HG03565 (cell line): ENCODE data around the gene TCP11L2.
"Not testable (repeated sequence)": the region's sequence is repeated elsewhere in the genome, so short reads cannot be mapped to it uniquely, and the experiment has no call there.

Experiments used
- ATAC-seq: cut with Tn5 transposase; IDR thresholded peaks from one replicate; pipeline ENCODE4 v1.9.1; 2021; ENCODE audit warnings: mild to moderate bottlenecking, moderate library complexity; ENCODE audit not compliant: unreplicated experiment

Gene TCP11L2

GRCh38 chr12:106341086-106341877 is 38.7 kb downstream of the TCP11L2 start:
- no peak for ATAC-seq

GRCh38 chr12:106342397-106343213 is 40.1 kb downstream of the TCP11L2 start:
- no peak for ATAC-seq

- no peak for ATAC-seq
These were observed 40.6 kb downstream of the TCP11L2 start for GRCh38 chr12:106343214-106343528.

- ATAC-seq, result no peak
These were observed 41.6 kb downstream of the TCP11L2 start for GRCh38 chr12:106344131-106344530.

- ATAC-seq, result no peak
These were observed 43.2 kb downstream of the TCP11L2 start for GRCh38 chr12:106345746-106346145.

DNA sequence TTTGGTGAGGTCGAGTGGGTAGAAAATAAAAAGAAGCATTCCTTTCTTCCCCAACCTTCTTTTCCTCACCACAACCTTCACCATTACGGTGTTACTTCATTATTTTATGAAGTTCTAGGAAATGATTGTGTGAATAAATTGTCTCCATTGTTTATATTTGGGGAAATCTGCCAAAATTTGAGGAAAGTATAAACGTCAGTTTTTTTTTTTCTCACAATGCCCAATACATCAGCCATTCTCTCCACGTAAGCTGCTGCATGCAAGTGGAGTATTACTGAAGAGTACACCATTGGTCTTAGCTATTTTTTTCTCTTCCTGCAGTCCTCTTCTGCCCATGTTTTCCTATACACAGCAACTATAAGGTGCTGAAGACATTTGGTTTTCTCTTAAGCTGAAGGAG is 45.9 kb downstream of the TCP11L2 start:
- no peak for ATAC-seq

DNA sequence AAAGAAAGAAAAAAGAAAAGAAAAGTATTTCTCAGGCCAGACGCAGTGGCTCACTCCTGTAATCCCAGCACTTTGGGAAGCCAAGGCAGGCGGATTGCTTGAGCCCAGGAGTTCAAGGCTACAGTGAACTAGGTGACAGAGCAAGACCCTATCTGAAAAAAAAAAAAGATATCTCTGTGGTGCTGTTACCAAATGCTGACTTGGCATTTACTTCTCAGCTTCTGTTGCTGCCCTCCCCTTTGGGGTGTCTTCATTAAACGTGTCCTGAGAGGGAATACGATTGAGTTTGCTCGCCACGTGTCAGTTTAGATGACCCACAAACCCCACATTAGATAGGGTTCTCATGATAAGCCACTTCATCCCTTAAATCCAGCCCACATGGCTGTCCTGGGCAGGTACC is 50.6 kb downstream of the TCP11L2 start:
- ATAC-seq, result no peak

GRCh38 chr12:106357549-106358395 is 55.2 kb downstream of the TCP11L2 start, which contains the start of gene POLR3B:
Gene POLR3B, plus strand, starts transcription at chr12:106357748. Its CDS starts 132 bp downstream, at chr12:106357880.
- ATAC-seq, result peak; percentile 79

DNA sequence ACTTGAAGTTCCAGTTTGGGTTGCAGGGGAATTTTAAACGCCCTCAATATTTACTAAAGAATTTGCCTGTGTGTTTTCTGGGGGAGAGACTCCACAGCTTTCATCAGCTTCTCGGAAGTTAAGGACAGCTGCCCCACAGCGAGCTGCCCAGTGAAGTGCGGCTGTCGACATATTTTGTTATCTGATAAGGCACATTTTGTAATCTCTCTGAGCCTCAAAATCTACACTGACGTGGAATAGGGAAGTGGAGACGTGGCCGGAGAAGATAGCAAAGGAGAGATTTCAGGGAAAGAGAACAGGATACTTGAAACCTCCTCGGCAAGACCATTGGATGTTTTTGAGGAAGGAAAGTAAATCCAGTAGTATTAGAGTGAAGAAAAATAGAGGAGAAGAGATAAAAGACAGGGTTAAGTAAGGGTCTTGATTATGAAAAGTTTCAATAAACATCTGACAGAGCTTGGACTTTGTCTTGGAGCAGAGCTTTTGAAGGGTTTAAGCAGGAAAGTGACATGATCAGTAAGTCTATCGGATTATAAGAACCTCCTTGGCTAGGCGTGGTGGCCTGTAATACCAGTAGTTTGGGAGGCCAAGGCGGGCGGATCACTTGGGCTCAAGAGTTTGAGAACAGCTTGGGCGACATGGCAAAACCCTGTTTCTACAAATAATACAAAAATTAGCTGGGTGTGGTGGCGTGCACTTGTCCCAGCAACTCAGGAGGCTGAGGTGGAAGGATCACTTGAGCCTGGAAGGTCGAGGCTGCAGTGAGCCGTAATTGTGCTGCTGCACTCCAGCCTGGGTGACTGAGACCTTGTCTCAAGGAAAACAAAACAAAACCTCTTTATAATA is 56.1 kb downstream of the TCP11L2 start:
- peak; percentile 5 for ATAC-seq

DNA sequence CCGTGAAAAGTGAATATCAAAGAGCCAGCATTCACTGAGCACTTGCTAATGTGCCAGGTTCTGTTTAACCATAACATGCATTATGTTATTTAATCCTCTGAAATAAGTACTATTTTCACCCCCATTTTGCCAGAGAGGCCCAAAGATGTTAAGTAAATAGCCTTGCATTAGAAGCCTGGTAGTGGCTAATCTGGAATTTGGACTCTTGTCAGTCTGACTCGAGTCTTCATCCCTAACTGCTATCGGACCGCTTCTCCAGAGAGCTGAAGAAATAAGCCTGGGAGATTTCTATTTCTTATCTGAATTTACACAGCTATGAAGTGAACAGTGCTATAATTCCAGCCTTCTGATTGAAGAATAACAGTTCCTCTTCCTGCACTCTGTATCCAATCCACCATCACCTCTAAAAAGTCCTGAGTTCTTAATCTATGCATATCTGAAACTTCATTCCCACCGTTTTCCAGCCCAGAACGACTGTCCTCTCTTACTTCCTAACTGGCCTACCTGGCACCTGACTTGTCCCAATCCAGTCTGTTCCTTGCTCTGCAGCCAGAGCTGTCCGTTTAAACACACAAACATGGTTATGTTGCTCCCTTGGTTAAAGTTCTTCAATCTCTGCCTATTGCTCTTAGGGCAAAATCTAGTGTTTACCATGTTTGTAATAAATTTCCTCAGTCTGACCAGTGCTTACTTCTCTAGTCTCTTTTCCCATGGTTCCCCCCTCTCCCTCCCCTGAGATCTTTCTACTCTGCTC is 57.3 kb downstream of the TCP11L2 start:
- no peak for ATAC-seq

DNA sequence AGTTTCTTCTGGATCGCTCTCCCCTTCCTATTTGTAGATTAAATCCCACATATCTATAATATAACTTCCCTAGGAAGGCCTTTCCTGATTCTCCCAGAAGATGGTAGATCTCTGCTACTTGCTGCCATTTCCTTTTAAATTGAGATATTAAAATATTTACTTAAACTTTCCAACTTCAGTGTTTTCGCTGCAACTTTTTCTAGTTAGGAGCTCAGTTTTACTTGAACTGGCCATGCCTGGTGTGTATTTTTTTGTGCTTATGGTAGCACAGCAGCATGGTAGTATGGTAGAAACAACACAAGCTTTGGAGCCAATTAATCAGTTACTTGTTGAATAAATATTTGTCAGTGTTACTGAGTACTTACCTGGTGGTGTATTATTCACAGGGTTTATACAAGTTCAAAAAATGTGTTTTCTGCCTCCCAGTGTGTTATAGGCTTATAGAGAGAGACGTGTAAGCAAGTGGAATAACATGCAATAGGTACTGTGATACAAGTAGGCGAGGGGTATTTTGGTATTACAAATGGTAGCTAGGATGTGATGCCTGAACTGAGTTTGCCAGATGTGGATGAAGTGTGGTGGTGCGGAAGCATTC is 58.0 kb downstream of the TCP11L2 start:
- no peak for ATAC-seq

DNA sequence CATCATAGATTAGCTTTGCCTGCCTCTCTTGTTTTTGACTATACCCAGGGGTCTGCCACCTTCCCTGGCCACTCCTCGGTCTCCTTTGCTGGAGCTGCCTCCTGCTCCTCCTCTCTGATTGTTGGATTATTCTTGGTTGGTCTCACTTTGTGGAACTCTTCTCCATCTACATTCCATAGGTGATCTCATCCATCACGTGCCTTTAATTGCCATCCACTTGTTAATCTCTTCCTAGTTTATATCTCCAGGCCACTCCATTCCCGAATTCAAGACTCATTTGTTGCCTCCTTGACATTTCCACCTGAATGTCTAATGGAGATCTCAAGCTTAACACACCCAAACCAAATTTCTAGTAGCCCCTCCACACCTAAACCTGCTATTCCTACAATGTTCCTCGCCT is 60.4 kb downstream of the TCP11L2 start:
- ATAC-seq, result no peak

GRCh38 chr12:106364261-106364660 is 61.7 kb downstream of the TCP11L2 start:
- ATAC-seq, result no peak

GRCh38 chr12:106369624-106370346 is 67.3 kb downstream of the TCP11L2 start:
- ATAC-seq, result no peak

GRCh38 chr12:106378788-106379187 is 76.3 kb downstream of the TCP11L2 start:
- ATAC-seq, result no peak

GRCh38 chr12:106380954-106381353 is 78.4 kb downstream of the TCP11L2 start:
- no peak for ATAC-seq

GRCh38 chr12:106381866-106382265 is 79.3 kb downstream of the TCP11L2 start:
- ATAC-seq, result not testable (repeated sequence)

DNA sequence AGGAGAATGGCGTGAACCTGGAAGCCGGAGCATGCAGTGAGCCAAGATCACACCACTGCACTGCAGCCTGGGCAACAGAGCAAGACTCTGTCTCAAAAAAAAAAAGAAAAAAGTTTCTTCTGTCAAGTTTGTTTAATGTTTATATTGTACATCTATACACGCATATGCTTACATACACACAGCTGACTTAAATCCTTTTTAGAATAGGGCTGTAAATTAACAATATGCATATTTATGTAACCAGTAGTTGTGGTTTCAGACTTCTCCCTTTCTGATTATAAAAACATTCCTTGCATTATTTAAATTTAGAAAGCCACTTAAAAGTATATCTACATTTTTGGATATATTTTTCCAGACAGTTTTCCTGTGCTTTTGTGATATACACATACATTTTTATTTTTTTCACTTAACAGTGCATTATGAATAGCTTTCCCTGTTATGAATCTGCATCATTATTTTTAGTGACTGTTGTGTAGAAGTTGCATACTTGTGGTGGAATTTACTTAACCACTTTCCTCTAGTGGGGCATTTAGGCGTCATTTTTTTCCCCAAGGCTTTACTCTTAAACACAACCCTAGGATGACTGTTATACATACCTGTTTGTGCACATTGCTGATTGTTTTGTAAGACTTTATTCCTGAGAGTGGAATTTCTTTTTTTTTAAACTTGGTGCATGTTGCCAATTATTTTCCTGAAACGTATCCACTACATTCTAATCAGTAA is 84.4 kb downstream of the TCP11L2 start:
- ATAC-seq, result no peak
